K562 (cell line): Measurements from ENCODE around the gene HOXA4. TPM values are rescaled to one million over a fixed set of nuclear protein-coding genes. Genes with fewer than 3 reads are reported as not detected.

ENCODE experiments used
- ATAC-seq: fragments of 200-7000 bp; cut with Tn5 transposase; 3 replicates; pipeline ENCODE4 v1.9.1; 2020; ENCODE audit warnings: moderate library complexity
- BruUV-seq: library from RNA; stranded (reverse); fragments of 400-500 nt; replicated peaks from 2 replicates; lab custom pipeline; 2021; lab: Mats Ljungman, UMichigan
- CTCF ChIA-PET: fragments of 300-600 bp; formaldehyde crosslinking; extraction: SDS; loops from one replicate; lab custom pipeline; 2021; ENCODE audit warnings: low intra/inter-chr PET ratio; lab: Yijun Ruan, JAX
- POLR2A ChIA-PET: fragments of 300-600, 350-650 bp; sonication (Branson Sonifier 250); formaldehyde crosslinking; extraction: SDS; loops from one replicate; lab custom pipeline; 2021; ENCODE audit warnings: antibody characterized with exemption, inconsistent platforms; lab: Yijun Ruan, JAX
- DNase-seq, 4 experiments: peaks; one replicate each; pipeline versions ENCODE4 v3.0.0 to v3.0.0-alpha.2; 2011 to 2018; ENCODE audit warnings: low spot score in 3 of 4, mixed read lengths in 3 of 4; ENCODE audit errors: extremely low read depth in 1 of 4
- FAIRE-seq: peaks from 2 replicates; lab custom pipeline; 2011; peaks lifted over from hg19 to GRCh38; lab: Jason Lieb, UNC
- H2AFZ ChIP-seq: 2 replicates; pipeline ENCODE4 v1.6.0; 2011; ENCODE audit warnings: low read depth, low read length, control low read depth, inconsistent platforms
- H3K27ac ChIP-seq: fragments of 200-600 bp; 3 replicates; pipeline ENCODE4 v1.8.0; 2011; ENCODE audit warnings: low read depth, mild to moderate bottlenecking, control low read depth, inconsistent platforms, low read length, moderate library complexity, mixed read lengths; ENCODE audit errors: extremely low read depth
- H3K27me3 ChIP-seq, 2 experiments: fragments of 300-600 bp in 1 of 2; 2 replicates in 1 of 2; 3 replicates in 1 of 2; pipeline versions ENCODE4 v1.6.0 to v1.8.0; 2011; ENCODE audit warnings: inconsistent platforms in 2 of 2, low read length in 2 of 2, mild to moderate bottlenecking in 1 of 2, mixed read lengths in 1 of 2, moderate library complexity in 1 of 2; ENCODE audit not compliant: control insufficient read depth in 2 of 2, insufficient read depth in 2 of 2
- H3K36me3 ChIP-seq: fragments of 300-600 bp; 3 replicates; pipeline ENCODE4 v1.8.0; 2011; ENCODE audit warnings: mild to moderate bottlenecking, low read length, inconsistent platforms; ENCODE audit not compliant: control insufficient read depth, insufficient read depth
- H3K4me1 ChIP-seq, 2 experiments: fragments of 200-600 bp in 1 of 2; replicated peaks in 1 of 2; 2 replicates in 1 of 2; 3 replicates in 1 of 2; pipeline versions ENCODE4 v1.5.1 to v1.8.0; 2011; ENCODE audit warnings: inconsistent platforms in 2 of 2, low read length in 2 of 2, mild to moderate bottlenecking in 1 of 2, mixed read lengths in 1 of 2, moderate library complexity in 1 of 2; ENCODE audit not compliant: control insufficient read depth in 2 of 2, insufficient read depth in 2 of 2
- H3K4me2 ChIP-seq: 2 replicates; pipeline ENCODE4 v1.6.1; 2011; ENCODE audit warnings: low read length, control low read depth, inconsistent platforms, mixed read lengths; ENCODE audit not compliant: insufficient read depth
- H3K4me3 ChIP-seq: fragments of 200-600 bp; sonication (generic), shearing (Covaris generic); 2 replicates; pipeline ENCODE4 v1.5.1; 2016; ENCODE audit warnings: control low read depth, inconsistent platforms
- H3K79me2 ChIP-seq: fragments of 200-600 bp; 3 replicates; pipeline ENCODE4 v1.8.0; 2011; ENCODE audit warnings: low read length, inconsistent platforms; ENCODE audit not compliant: control insufficient read depth, insufficient read depth
- H3K9ac ChIP-seq, 2 experiments: 2 replicates each; pipeline versions ENCODE4 v1.6.0 to v1.6.1; 2011; ENCODE audit warnings: low read depth in 2 of 2, low read length in 2 of 2, control low read depth in 1 of 2, inconsistent platforms in 1 of 2, mild to moderate bottlenecking in 1 of 2, mixed read lengths in 1 of 2; ENCODE audit not compliant: insufficient read depth in 1 of 2
- H3K9me1 ChIP-seq: one replicate; pipeline ENCODE4 v1.6.0; 2011; ENCODE audit warnings: inconsistent platforms, mild to moderate bottlenecking, low read length, moderate library complexity; ENCODE audit not compliant: control insufficient read depth, insufficient read depth
- H3K9me3 ChIP-seq: replicated peaks from 2 replicates; pipeline ENCODE4 v1.5.1; 2011; ENCODE audit warnings: low read depth, low read length, inconsistent platforms; ENCODE audit not compliant: control insufficient read depth, insufficient read depth
- H4K20me1 ChIP-seq: replicated peaks from 2 replicates; pipeline ENCODE4 v1.6.1; 2011; ENCODE audit warnings: low read length, inconsistent platforms, mixed read lengths; ENCODE audit not compliant: control insufficient read depth, insufficient read depth
- EHMT2 ChIP-seq: fragments of 450-650 bp; IDR thresholded peaks from 2 replicates; pipeline ENCODE4 v1.6.1; 2018; ENCODE audit warnings: antibody characterized with exemption
- HIVEP1 ChIP-seq: fragments of 250-450 bp; sonication (Bioruptor Pico); IDR thresholded peaks from 2 replicates; pipeline ENCODE4 v1.4.0; 2020; ENCODE audit warnings: mild to moderate bottlenecking
- JUND ChIP-seq, 2 experiments: IDR thresholded peaks; 2 replicates in 1 of 2; 3 replicates in 1 of 2; pipeline ENCODE4 v1.6.1; 2011; ENCODE audit warnings: borderline replicate concordance in 2 of 2, low read depth in 2 of 2, low read length in 2 of 2, improper control_type of control experiment in 1 of 2, missing biosample characterization in 1 of 2, missing genetic modification characterization in 1 of 2, missing genetic modification reagents in 1 of 2
- RFX5 ChIP-seq: IDR thresholded peaks from 2 replicates; pipeline ENCODE4 v1.6.1; 2011; ENCODE audit warnings: low read depth, mild to moderate bottlenecking, improper control_type of control experiment, low read length
- SMARCE1 ChIP-seq: fragments of 450-650 bp; IDR thresholded peaks from 2 replicates; pipeline ENCODE4 v1.7.1; 2016; ENCODE audit warnings: mild to moderate bottlenecking
- SRSF9 ChIP-seq: fragments of 200-400 bp; formaldehyde crosslinking; IDR thresholded peaks from 2 replicates; pipeline ENCODE4 v1.6.1; 2017; ENCODE audit warnings: low read depth, low read length, borderline replicate concordance
- THRAP3 ChIP-seq: fragments of 450-650 bp; IDR thresholded peaks from 2 replicates; pipeline ENCODE4 v1.6.1; 2016; ENCODE audit warnings: mild to moderate bottlenecking, inconsistent platforms, borderline replicate concordance
- ZBTB11 ChIP-seq, 3 experiments: fragments of 200-800 bp in 1 of 3; fragments of 250-450 bp in 1 of 3; fragments of 450-650 bp in 1 of 3; sonication (Bioruptor Pico) in 1 of 3; sonication (Bioruptor generic) in 1 of 3; formaldehyde crosslinking in 1 of 3; IDR thresholded peaks; 2 replicates each; pipeline versions ENCODE4 v1.6.1 to v1.8.0; 2016 to 2022; ENCODE audit warnings: mild to moderate bottlenecking in 2 of 3, missing genetic modification characterization in 2 of 3, missing compliant biosample characterization in 1 of 3, moderate library complexity in 1 of 3
- ZBTB33 ChIP-seq: sonication (generic); formaldehyde crosslinking; IDR thresholded peaks from 2 replicates; pipeline ENCODE4 v1.8.1; 2023; ENCODE audit warnings: mild to moderate bottlenecking, missing genetic modification reagents
- ZKSCAN8 ChIP-seq: fragments of 200-800 bp; sonication (Bioruptor generic); IDR thresholded peaks from 2 replicates; pipeline ENCODE4 v1.6.1; 2016; ENCODE audit warnings: missing genetic modification characterization, missing compliant biosample characterization
- ZNF274 ChIP-seq: IDR thresholded peaks from 2 replicates; pipeline ENCODE4 v1.6.1; 2011; ENCODE audit warnings: low read depth, mild to moderate bottlenecking, low read length, moderate library complexity, borderline replicate concordance
- ZNF280A ChIP-seq: fragments of 450-650 bp; IDR thresholded peaks from 2 replicates; pipeline ENCODE4 v1.6.1; 2018; ENCODE audit warnings: mild to moderate bottlenecking, low read depth; ENCODE audit not compliant: partially characterized antibody
- ZNF507 ChIP-seq: conservative IDR thresholded peaks from 2 replicates; pipeline ENCODE4 v1.6.1; 2017; ENCODE audit warnings: missing genetic modification characterization, missing compliant biosample characterization
- whole genome bisulfite sequencing: fragments of 100-300 bp; shearing (Covaris generic); methylation state at CpG from one replicate; pipeline ENCODE4 v1.1.6; 2016; ENCODE audit warnings: low coverage, mixed read lengths; ENCODE audit not compliant: insufficient coverage; ENCODE audit errors: missing lambda C conversion rate; 5-methylcytosine and 5-hydroxymethylcytosine counted together
- in situ Hi-C: fragments of 300-500 bp; cut with MboI; formaldehyde crosslinking; loops from 4 replicates; pipeline ENCODE4 v1.15.0; 2018; ENCODE audit warnings: inconsistent platforms, mixed read lengths
- intact Hi-C: fragments of 100-400 bp; cut with micrococcal nuclease; formaldehyde crosslinking; loops from 2 replicates; pipeline ENCODE4 v1.14.2; 2022
- polyA plus RNA-seq, 8 experiments: library from polyadenylated mRNA; depleted of rRNA in 4 of 8; stranded (reverse) in 5 of 8; unstranded in 3 of 8; fragments of >200 nt; fragmentation: Nextera tagmentation in 2 of 8; fragmentation: Illumina TruSeq in 1 of 8; extraction: Ambion mirVana in 2 of 8; extraction: Trizol in 1 of 8; gene quantifications; 2 replicates each; pipeline versions ENCODE4 v1.2.1 to v1.2.3, GENCODE V29; 2011 to 2014; ENCODE audit warnings: inconsistent platforms in 1 of 8, missing spikeins in 1 of 8
- total RNA-seq, 7 experiments: library from RNA; depleted of rRNA in 6 of 7; stranded (reverse); fragments of >200 nt in 6 of 7; fragmentation: Illumina TruSeq in 2 of 7; extraction: Trizol in 2 of 7; gene quantifications; 2 replicates each; pipeline versions ENCODE4 v1.2.1 to v1.2.3, GENCODE V29; 2011 to 2021; ENCODE audit warnings: low replicate concordance in 1 of 7

HOXA4 gene
- total and polyA plus RNA-seq, 9 of the 15 experiments (the other 6 are each of a cell fraction or from before 2014, with no cell fraction given), result not detected

- TF ChIP-seq RFX5 (no peak), SMARCE1 (no peak), ZBTB11 (CRISPR knock-in tag; IDR thresholded peaks at IDR 0.05) (no peak), SRSF9 (no peak), ZKSCAN8 (CRISPR knock-in tag) (no peak), THRAP3 (no peak), ZNF507 (no peak)
Observed at GRCh38 chr7:27171637-27172314, 41.2 kb upstream of the HOXA4 start (continued).

GRCh38 chr7:27171325-27171636 is 40.7 kb upstream of the HOXA4 start:
- ATAC-seq (no peak), FAIRE-seq (no peak), DNase-seq (no peak)
- H3K9me1 ChIP-seq, result no peaks in the 10 kb centered on the region
- ChIA-PET CTCF (no interaction called here), POLR2A (no interaction called here)
- H3K4me1 ChIP-seq, result peaks cover 0 to 3% of the 10 kb centered on the region in 2 experiments; a peak in 1 of 5 replicates
- intact Hi-C loops, result no loop called here
- peaks cover 33 to 73% of the 10 kb centered on the region in 2 experiments for H3K27me3 ChIP-seq
- no peak overlapping the region for H3K27ac ChIP-seq
- WGBS, result 2% methylated on average over 8 of the region's 8 CpGs
- H4K20me1 ChIP-seq, result no peaks in the 10 kb centered on the region
- in situ Hi-C loops, result loop anchor here (25.0 kb wide), 3 partner anchors 659 to 1284 kb away; no protein-coding TSS in a partner anchor
- no peak overlapping the region for H2AFZ ChIP-seq
- no peaks in the 10 kb centered on the region for H3K79me2 ChIP-seq
- H3K36me3 ChIP-seq, result no peaks in the 10 kb centered on the region
- no peaks in the 10 kb centered on the region for H3K9me3 ChIP-seq
- H3K9ac ChIP-seq, result no peak overlapping the region
- BruUV-seq, result no TSS peak
- H3K4me3 ChIP-seq, result no peak overlapping the region
- H3K4me2 ChIP-seq, result no peak overlapping the region
- TF ChIP-seq ZNF280A, result no peak
- no peak for TF ChIP-seq JUND (IDR thresholded peaks at IDR 0.05; ENCODE audit: borderline replicate concordance, low read depth, low read length)
- TF ChIP-seq JUND (tag; IDR thresholded peaks at IDR 0.05; ENCODE audit: borderline replicate concordance, low read depth, low read length), result no peak
- no peak for TF ChIP-seq EHMT2
- TF ChIP-seq HIVEP1 (CRISPR knock-in tag), result no peak
- TF ChIP-seq ZNF274, result no peak
- TF ChIP-seq ZBTB33, result no peak
